ENCODE results near the gene OR9A2. TPM values are rescaled to one million over a fixed set of nuclear protein-coding genes. Genes with fewer than 3 reads are reported as not detected.

OR9A2 gene
- total RNA-seq, 1 experiment from 2014 or later: not detected

DNA sequence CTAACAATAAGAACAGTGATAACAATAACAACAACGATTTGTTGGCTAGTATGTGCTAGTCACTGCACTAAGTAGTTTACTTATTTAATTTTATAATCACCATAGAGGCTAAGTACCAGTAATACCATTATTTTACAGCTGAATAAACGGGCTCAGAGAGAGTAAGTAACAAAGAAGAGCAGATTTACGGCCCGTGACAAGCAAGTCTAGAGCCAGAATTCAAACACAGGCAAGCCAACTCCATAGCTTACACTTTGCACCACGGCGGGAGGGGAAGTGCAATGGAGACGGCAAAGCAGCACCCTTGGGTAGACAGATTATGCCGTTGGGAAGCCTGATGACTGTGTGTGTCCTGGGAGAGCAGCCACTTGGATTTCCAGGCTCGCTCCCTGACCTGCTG lies 24.0 kb upstream of the OR9A2 start:
- no peak overlapping the region for H3K56ac ChIP-seq (ENCODE audit: insufficient read length, low read depth, low read length)
- no peak overlapping the region for H4K91ac ChIP-seq (ENCODE audit: insufficient read length, low read depth, low read length)
- H3K27me3 ChIP-seq (ENCODE audit: insufficient read depth, low read length): no peaks in the 10 kb centered on the region
- H3K18ac ChIP-seq (ENCODE audit: insufficient read length, low read depth, low read length): no peak overlapping the region
- H3K4me1 Mint-ChIP-seq: no peaks in the 10 kb centered on the region
- no peak overlapping the region for H2AFZ ChIP-seq (ENCODE audit: low read length)
- H3K79me2 ChIP-seq (ENCODE audit: insufficient read depth, low read length): no peaks in the 10 kb centered on the region
- no peak overlapping the region for H3K4me3 Mint-ChIP-seq
- H3K4me2 ChIP-seq (ENCODE audit: insufficient read depth, insufficient read length, low read length): no peak overlapping the region
- H3K9me3 Mint-ChIP-seq: no peaks in the 10 kb centered on the region
- no peak overlapping the region for H2BK5ac ChIP-seq (ENCODE audit: insufficient read length, low read length)
- H3K14ac ChIP-seq (ENCODE audit: insufficient read depth, low read length): no peak overlapping the region
- no peak overlapping the region for H3K23ac ChIP-seq (ENCODE audit: insufficient read length, low read depth, low read length)
- no peaks in the 10 kb centered on the region for H4K20me1 ChIP-seq (ENCODE audit: control insufficient read depth, insufficient read depth, insufficient read length)
- H2AK5ac ChIP-seq (ENCODE audit: insufficient read length, low read length): no peak overlapping the region
- H3K27ac Mint-ChIP-seq: no peak overlapping the region
- H2BK120ac ChIP-seq (ENCODE audit: low read depth, low read length, poor library complexity, severe bottlenecking): no peak overlapping the region
- no peak overlapping the region for H4K5ac ChIP-seq (ENCODE audit: insufficient read length, low read depth, low read length)
- H3K4ac ChIP-seq (ENCODE audit: low read depth, low read length): no peak overlapping the region
- H2BK12ac ChIP-seq (ENCODE audit: insufficient read length, low read depth, low read length): no peak overlapping the region
- TF ChIP-seq, protein P1, sequence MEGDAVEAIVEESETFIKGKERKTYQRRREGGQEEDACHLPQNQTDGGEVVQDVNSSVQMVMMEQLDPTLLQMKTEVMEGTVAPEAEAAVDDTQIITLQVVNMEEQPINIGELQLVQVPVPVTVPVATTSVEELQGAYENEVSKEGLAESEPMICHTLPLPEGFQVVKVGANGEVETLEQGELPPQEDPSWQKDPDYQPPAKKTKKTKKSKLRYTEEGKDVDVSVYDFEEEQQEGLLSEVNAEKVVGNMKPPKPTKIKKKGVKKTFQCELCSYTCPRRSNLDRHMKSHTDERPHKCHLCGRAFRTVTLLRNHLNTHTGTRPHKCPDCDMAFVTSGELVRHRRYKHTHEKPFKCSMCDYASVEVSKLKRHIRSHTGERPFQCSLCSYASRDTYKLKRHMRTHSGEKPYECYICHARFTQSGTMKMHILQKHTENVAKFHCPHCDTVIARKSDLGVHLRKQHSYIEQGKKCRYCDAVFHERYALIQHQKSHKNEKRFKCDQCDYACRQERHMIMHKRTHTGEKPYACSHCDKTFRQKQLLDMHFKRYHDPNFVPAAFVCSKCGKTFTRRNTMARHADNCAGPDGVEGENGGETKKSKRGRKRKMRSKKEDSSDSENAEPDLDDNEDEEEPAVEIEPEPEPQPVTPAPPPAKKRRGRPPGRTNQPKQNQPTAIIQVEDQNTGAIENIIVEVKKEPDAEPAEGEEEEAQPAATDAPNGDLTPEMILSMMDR (conservative IDR thresholded peaks at IDR 0.05): no peak
- H4K8ac ChIP-seq (replicated peaks; ENCODE audit: insufficient read length, low read depth, low read length): no peak overlapping the region
- no peaks in the 10 kb centered on the region for H3K4me1 ChIP-seq (ENCODE audit: insufficient read depth, low read length)
- H3K36me3 Mint-ChIP-seq (ENCODE audit: insufficient read depth in 1 of 3, low read depth in 3 of 3): no peaks in the 10 kb centered on the region
- H3K27me3 Mint-ChIP-seq (ENCODE audit: low read depth): no peaks in the 10 kb centered on the region; the same call in none of the 2 replicates
- no peak for DNase-seq
- H2BK15ac ChIP-seq (ENCODE audit: low read depth, low read length): no peak overlapping the region
- no peaks in the 10 kb centered on the region for H3K9me3 ChIP-seq (ENCODE audit: control insufficient read depth, low read depth, low read length)
- no peak overlapping the region for H3K9ac ChIP-seq (ENCODE audit: extremely low read depth, insufficient read length, low read length)
- no peak overlapping the region for H3T11ph ChIP-seq (ENCODE audit: low read length)
- WGBS (ENCODE audit: extremely low coverage, insufficient read length, low lambda C conversion rate): no CpG with 5 or more reads among the region's 9 CpGs
- no peak overlapping the region for H3K27ac ChIP-seq (ENCODE audit: insufficient read length, low read depth, low read length)
- H2BK20ac ChIP-seq (ENCODE audit: low read depth, low read length, poor library complexity, severe bottlenecking): no peak overlapping the region
- H3K79me1 ChIP-seq (ENCODE audit: insufficient read depth, low read depth, low read length, poor library complexity, severe bottlenecking): no peaks in the 10 kb centered on the region
- no peaks in the 10 kb centered on the region for H3K23me2 ChIP-seq (ENCODE audit: insufficient read length, low read depth, low read length, poor library complexity, severe bottlenecking)

All from H9 (cell line).